Measurements from ENCODE around the gene TNFAIP8L2.

- no peak for TF ChIP-seq CTCF (IDR thresholded peaks at IDR 0.05)
- no peak for TF ChIP-seq POLR2A (IDR thresholded peaks at IDR 0.05)
These were observed 18.7 kb upstream of the TNFAIP8L2 start for GRCh38 chr1:151137789-151138188.

Data from adrenal gland (tissue), 5 donors.